Muscle of back (tissue), 11 donors: ENCODE measurements around the gene CHN2. TPM values are rescaled to one million over a fixed set of nuclear protein-coding genes. Genes with fewer than 3 reads are reported as not detected.

ENCODE experiments used
- DNase-seq, 3 donors: peaks; one replicate each; pipeline versions ENCODE4 v3.0.0 to v3.0.0-alpha.2; 2013
- polyA plus RNA-seq, 10 donors: library from polyadenylated mRNA; unstranded; fragments of 120-200 nt; gene quantifications; one replicate each; pipeline ENCODE4 v1.2.1, GENCODE V29; 2013; ENCODE audit not compliant: insufficient read length in 10 of 10

Gene CHN2
- polyA plus RNA-seq, 10 donors: 7.6 to 14.6 (median 11.3) TPM

GRCh38 chr7:29330136-29330535, 135.6 kb downstream of the CHN2 start:
- no peak for DNase-seq

GRCh38 chr7:29331163-29331562, 136.6 kb downstream of the CHN2 start:
- DNase-seq: no peak

GRCh38 chr7:29332042-29332811, 137.7 kb downstream of the CHN2 start:
- peak in 1 of 3 donors; percentile 34 for DNase-seq

GRCh38 chr7:29332875-29333855, 138.6 kb downstream of the CHN2 start:
- peak in 1 of 3 donors; percentile 34 for DNase-seq

GRCh38 chr7:29335188-29336083, 140.9 kb downstream of the CHN2 start:
- DNase-seq: no peak

- peak in 1 of 3 donors; percentile 45 for DNase-seq
Measured at GRCh38 chr7:29337546-29338116, 143.1 kb downstream of the CHN2 start.

GRCh38 chr7:29340696-29341095, 146.1 kb downstream of the CHN2 start:
- peak in 1 of 3 donors; percentile 11 for DNase-seq

- no peak for DNase-seq
Measured at GRCh38 chr7:29341156-29341555, 146.6 kb downstream of the CHN2 start.

GRCh38 chr7:29342761-29343160, 148.2 kb downstream of the CHN2 start:
- no peak for DNase-seq

GRCh38 chr7:29343399-29343798, 148.8 kb downstream of the CHN2 start:
- peak in 1 of 3 donors; percentile 16 for DNase-seq

GRCh38 chr7:29344334-29344978, 149.9 kb downstream of the CHN2 start:
- DNase-seq: no peak

- DNase-seq: peak in 1 of 3 donors; percentile 30
Measured at GRCh38 chr7:29345590-29345989, 151.0 kb downstream of the CHN2 start.

GRCh38 chr7:29346231-29346978, 151.8 kb downstream of the CHN2 start:
- DNase-seq: no peak

- no peak for DNase-seq
Measured at GRCh38 chr7:29349362-29349761, 154.8 kb downstream of the CHN2 start.

- no peak for DNase-seq
Measured at GRCh38 chr7:29350351-29350750, 155.8 kb downstream of the CHN2 start.

GRCh38 chr7:29352041-29352440, 157.5 kb downstream of the CHN2 start:
- no peak for DNase-seq

- no peak for DNase-seq
Measured at GRCh38 chr7:29353810-29354209, 159.2 kb downstream of the CHN2 start.

- DNase-seq: no peak
Measured at GRCh38 chr7:29354340-29354739, 159.8 kb downstream of the CHN2 start.

- DNase-seq: no peak
Measured at GRCh38 chr7:29355388-29355787, 160.8 kb downstream of the CHN2 start.

GRCh38 chr7:29356631-29357030, 162.1 kb downstream of the CHN2 start:
- no peak for DNase-seq
